GM23338 (cell line): Measurements from ENCODE around the gene OR9Q2.

Experiments used
- CREB1 ChIP-seq: fragments of 250-450 bp; sonication (Bioruptor Pico); IDR thresholded peaks from 2 replicates; pipeline ENCODE4 v1.5.0; 2020; ENCODE audit warnings: low read depth, mild to moderate bottlenecking, moderate library complexity
- CTCF ChIP-seq, 2 experiments: fragments of 200-600 bp in 1 of 2; sonication (generic) in 1 of 2; conservative IDR thresholded peaks; 2 replicates each; pipeline versions ENCODE4 v1.5.1 to v1.6.1; 2016 to 2017; ENCODE audit warnings: antibody characterized with exemption in 2 of 2, low read depth in 2 of 2, mild to moderate bottlenecking in 2 of 2, moderate library complexity in 1 of 2
- ETS1 ChIP-seq: IDR thresholded peaks from 2 replicates; pipeline ENCODE4 v1.6.1; 2016; ENCODE audit warnings: antibody characterized with exemption
- EZH2 ChIP-seq: fragments of 200-600 bp; sonication (generic); IDR thresholded peaks from one replicate; pipeline ENCODE4 v1.8.0; 2017; ENCODE audit warnings: antibody characterized with exemption, mild to moderate bottlenecking, low read depth; ENCODE audit not compliant: unreplicated experiment
- EZH2phosphoT487 ChIP-seq: fragments of 200-600 bp; sonication (generic); IDR thresholded peaks from one replicate; pipeline ENCODE4 v1.8.1; 2018; ENCODE audit warnings: antibody characterized with exemption; ENCODE audit not compliant: unreplicated experiment
- JUNB ChIP-seq: IDR thresholded peaks from one replicate; pipeline ENCODE4 v1.6.1; 2016; ENCODE audit warnings: antibody characterized with exemption; ENCODE audit not compliant: unreplicated experiment
- NANOG ChIP-seq: IDR thresholded peaks from 2 replicates; pipeline ENCODE4 v1.6.1; 2016; ENCODE audit warnings: antibody characterized with exemption, borderline replicate concordance
- POLR2AphosphoS5 ChIP-seq: IDR thresholded peaks from 2 replicates; pipeline ENCODE4 v1.6.1; 2016; ENCODE audit warnings: antibody characterized with exemption, low read depth
- REST ChIP-seq: IDR thresholded peaks from one replicate; pipeline ENCODE4 v1.6.1; 2018; ENCODE audit warnings: antibody characterized with exemption; ENCODE audit not compliant: unreplicated experiment
- STAT1 ChIP-seq: IDR thresholded peaks from one replicate; pipeline ENCODE4 v1.6.1; 2016; ENCODE audit warnings: antibody characterized with exemption; ENCODE audit not compliant: unreplicated experiment
- ZNF114 ChIP-seq: fragments of 250-450 bp; sonication (Bioruptor Pico); IDR thresholded peaks from 2 replicates; pipeline ENCODE4 v1.5.0; 2020; ENCODE audit warnings: mild to moderate bottlenecking, moderate library complexity
- ZNF462 ChIP-seq: fragments of 250-450 bp; sonication (Bioruptor Pico); IDR thresholded peaks from 2 replicates; pipeline ENCODE4 v1.5.0; 2020; ENCODE audit warnings: mild to moderate bottlenecking, moderate library complexity

GRCh38 chr11:58165504-58166106 is 23.3 kb upstream of the OR9Q2 start:
- TF ChIP-seq EZH2 (no peak), CREB1 (CRISPR knock-in tag) (no peak), POLR2AphosphoS5 (no peak), REST (no peak), CTCF (conservative IDR thresholded peaks at IDR 0.05; ENCODE audit: low read depth in 2 of 2) (no peak), JUNB (no peak), EZH2phosphoT487 (no peak), ZNF114 (CRISPR knock-in tag) (no peak), ETS1 (no peak), NANOG (no peak), STAT1 (no peak), ZNF462 (no peak)
